Endothelial cell of umbilical vein (primary cell): Measurements from ENCODE around the gene RAB1B. TPM values are rescaled to one million over a fixed set of nuclear protein-coding genes. Genes with fewer than 3 reads are reported as not detected.

Experiments
- BruUV-seq: library from RNA; stranded (reverse); fragments of 400-500 nt; replicated peaks from 2 replicates; lab custom pipeline; 2021; lab: Mats Ljungman, UMichigan
- CTCF ChIA-PET: fragments of 300-600, 350-600 bp; sonication (Branson Sonifier 250); formaldehyde crosslinking; loops from one replicate; lab custom pipeline; 2021; ENCODE audit warnings: antibody characterized with exemption, inconsistent platforms; lab: Charles Lee
- POLR2A ChIA-PET: fragments of 300-600, 350-600 bp; sonication (Branson Sonifier 250); formaldehyde crosslinking; loops from one replicate; lab custom pipeline; 2021; ENCODE audit warnings: antibody characterized with exemption, inconsistent platforms; lab: Charles Lee
- DNase-seq: peaks from one replicate; pipeline ENCODE4 v3.0.0-alpha.2; 2011; ENCODE audit warnings: low read depth, low spot score
- FAIRE-seq: peaks from 2 replicates; lab custom pipeline; 2011; peaks lifted over from hg19 to GRCh38; lab: Jason Lieb, UNC
- H2AFZ ChIP-seq: 2 replicates; pipeline ENCODE4 v1.6.0; 2012; ENCODE audit warnings: low read depth, low read length, control low read depth, inconsistent platforms
- H3K27ac ChIP-seq: 2 replicates; pipeline ENCODE4 v1.5.1; 2011; ENCODE audit warnings: low read depth, mild to moderate bottlenecking, control low read depth, low read length, moderate library complexity; ENCODE audit not compliant: insufficient read depth
- H3K27me3 ChIP-seq, 2 experiments: 2 replicates each; pipeline versions ENCODE4 v1.6.0 to v1.6.1; 2011; ENCODE audit warnings: low read length in 2 of 2, mixed read lengths in 1 of 2; ENCODE audit not compliant: control insufficient read depth in 2 of 2, insufficient read depth in 2 of 2
- H3K36me3 ChIP-seq, 2 experiments: 2 replicates in 1 of 2; 3 replicates in 1 of 2; pipeline ENCODE4 v1.5.1; 2011; ENCODE audit warnings: low read length in 2 of 2, mild to moderate bottlenecking in 1 of 2, moderate library complexity in 1 of 2; ENCODE audit not compliant: control insufficient read depth in 2 of 2, insufficient read depth in 2 of 2; ENCODE audit errors: extremely low read depth in 1 of 2
- H3K4me1 ChIP-seq: 3 replicates; pipeline ENCODE4 v1.5.1; 2011; ENCODE audit warnings: mild to moderate bottlenecking, low read length; ENCODE audit not compliant: control insufficient read depth, insufficient read depth; ENCODE audit errors: extremely low read depth
- H3K4me2 ChIP-seq: 2 replicates; pipeline ENCODE4 v1.6.1; 2011; ENCODE audit warnings: low read length, control low read depth, mixed read lengths; ENCODE audit not compliant: insufficient read depth
- H3K4me3 ChIP-seq, 3 experiments: fragments of 200-600 bp in 1 of 3; sonication (generic), shearing (Covaris generic) in 1 of 3; replicated peaks in 1 of 3; 2 replicates each; pipeline ENCODE4 v1.5.1; 2011 to 2016; ENCODE audit warnings: control low read depth in 3 of 3, low read length in 3 of 3, mild to moderate bottlenecking in 2 of 3, inconsistent platforms in 1 of 3, low read depth in 1 of 3, moderate library complexity in 1 of 3; ENCODE audit not compliant: insufficient read depth in 1 of 3
- H3K79me2 ChIP-seq: 2 replicates; pipeline ENCODE4 v1.6.0; 2012; ENCODE audit warnings: low read length, inconsistent platforms; ENCODE audit not compliant: control insufficient read depth, insufficient read depth
- H3K9ac ChIP-seq: replicated peaks from 2 replicates; pipeline ENCODE3; 2011; ENCODE audit warnings: low read length, control low read depth; ENCODE audit not compliant: insufficient read depth; ENCODE audit errors: extremely low read depth
- H3K9me1 ChIP-seq: replicated peaks from 3 replicates; pipeline ENCODE4 v1.6.0; 2011; ENCODE audit warnings: mild to moderate bottlenecking, low read length; ENCODE audit not compliant: control insufficient read depth, insufficient read depth; ENCODE audit errors: extremely low read depth
- H3K9me3 ChIP-seq: replicated peaks from 2 replicates; pipeline ENCODE4 v1.5.1; 2012; ENCODE audit warnings: low read length, inconsistent platforms; ENCODE audit not compliant: control insufficient read depth, insufficient read depth
- H4K20me1 ChIP-seq: replicated peaks from 2 replicates; pipeline ENCODE3; 2011; ENCODE audit warnings: mild to moderate bottlenecking, low read length; ENCODE audit not compliant: control insufficient read depth, insufficient read depth; ENCODE audit errors: extremely low read depth
- EZH2 ChIP-seq: IDR thresholded peaks from 2 replicates; pipeline ENCODE4 v1.6.1; 2012; ENCODE audit warnings: borderline replicate concordance, low read depth, mild to moderate bottlenecking, moderate library complexity, low read length, inconsistent platforms; ENCODE audit not compliant: severe bottlenecking
- FOS ChIP-seq: IDR thresholded peaks from 2 replicates; pipeline ENCODE4 v1.6.1; 2011; ENCODE audit warnings: mild to moderate bottlenecking, low read length, moderate library complexity, borderline replicate concordance; ENCODE audit not compliant: insufficient read depth
- GATA2 ChIP-seq: IDR thresholded peaks from 2 replicates; pipeline ENCODE4 v1.7.0; 2011; ENCODE audit warnings: low read depth, mild to moderate bottlenecking, moderate library complexity, mixed read lengths, low read length; ENCODE audit not compliant: insufficient read length, insufficient read depth
- JUN ChIP-seq: IDR thresholded peaks from 2 replicates; pipeline ENCODE4 v1.6.1; 2011; ENCODE audit warnings: borderline replicate concordance, low read depth; ENCODE audit not compliant: insufficient read length, insufficient read depth
- MYC ChIP-seq: IDR thresholded peaks from one replicate; pipeline ENCODE4 v1.6.1; 2011; ENCODE audit warnings: mild to moderate bottlenecking, low read depth, low read length
- POLR2A ChIP-seq: IDR thresholded peaks from 2 replicates; pipeline ENCODE4 v1.6.1; 2012; ENCODE audit warnings: low read depth, mild to moderate bottlenecking, control low read depth, low read length
- POLR2AphosphoS5 ChIP-seq: IDR thresholded peaks from 2 replicates; pipeline ENCODE4 v1.6.1; 2012; ENCODE audit warnings: low read depth, mild to moderate bottlenecking, control low read depth, low read length, moderate library complexity; ENCODE audit not compliant: insufficient read depth
- dilution Hi-C: fragments of 300-500 bp; cut with MboI; formaldehyde crosslinking; loops from one replicate; pipeline ENCODE4 v1.15.0; 2019; ENCODE audit warnings: low sequenced_read_pairs; ENCODE audit not compliant: extremely low pct_ligation_motif_present
- intact Hi-C: fragments of 100-400 bp; cut with micrococcal nuclease; formaldehyde crosslinking; loops from one replicate; pipeline ENCODE4 v1.10.0; 2022
- polyA plus RNA-seq, 4 experiments: library from polyadenylated mRNA; depleted of rRNA in 3 of 4; stranded (reverse) in 3 of 4; unstranded in 1 of 4; fragments of >200 nt; gene quantifications; 2 replicates each; pipeline versions ENCODE4 v1.2.1 to v1.2.3, GENCODE V29; 2011 to 2012; ENCODE audit warnings: missing spikeins in 1 of 4
- total RNA-seq: library from RNA; stranded (reverse); gene quantifications from 2 replicates; pipeline ENCODE4 v1.2.3, GENCODE V29; 2021
- TF ChIP-seq, protein P1 (sequence below), 2 donors: IDR thresholded peaks; 1 replicate in 1 of 2; 2 replicates in 1 of 2; pipeline ENCODE4 v1.5.1; 2011; ENCODE audit warnings: low read length in 2 of 2, mild to moderate bottlenecking in 2 of 2, moderate library complexity in 2 of 2, control low read depth in 1 of 2, inconsistent platforms in 1 of 2, low read depth in 1 of 2; ENCODE audit not compliant: insufficient read depth in 1 of 2; ENCODE audit errors: extremely low read depth in 1 of 2
- TF ChIP-seq, protein P2 (sequence below): IDR thresholded peaks from 2 replicates; pipeline ENCODE4 v1.6.1; 2011; ENCODE audit not compliant: insufficient read depth, insufficient read length

RAB1B gene
- total and polyA plus RNA-seq, 2 donors (not counting 3 experiments of a cell fraction or from before 2014, with no cell fraction given) = 171 to 383 TPM

DNA sequence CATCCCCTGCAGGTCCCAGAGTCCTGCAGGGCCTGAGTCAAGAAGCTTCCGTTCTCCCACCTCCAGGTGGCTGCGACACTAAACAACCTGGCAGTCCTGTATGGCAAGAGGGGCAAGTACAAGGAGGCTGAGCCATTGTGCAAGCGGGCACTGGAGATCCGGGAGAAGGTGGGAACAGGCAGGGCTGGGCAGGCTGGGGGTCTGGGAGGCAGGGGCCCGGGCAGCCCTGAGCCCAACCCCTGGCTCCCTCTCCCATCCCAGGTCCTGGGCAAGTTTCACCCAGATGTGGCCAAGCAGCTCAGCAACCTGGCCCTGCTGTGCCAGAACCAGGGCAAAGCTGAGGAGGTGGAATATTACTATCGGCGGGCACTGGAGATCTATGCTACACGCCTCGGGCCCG lies 4.7 kb upstream of the RAB1B start:
- no peak overlapping the region for H2AFZ ChIP-seq
- no peaks in the 10 kb centered on the region for H3K9me1 ChIP-seq
- no peaks in the 10 kb centered on the region for H3K27me3 ChIP-seq
- CTCF ChIA-PET = interaction anchor here (2.3 kb wide), 1 partner anchor 19 kb away, joined by 7 read pairs; no protein-coding TSS in a partner anchor
- peaks cover 0 to 42% of the 10 kb centered on the region in 2 experiments for H3K36me3 ChIP-seq
- no peak for DNase-seq
- peaks cover 1% of the 10 kb centered on the region for H3K79me2 ChIP-seq
- FAIRE-seq = no peak
- dilution Hi-C loops (no loop called here), intact Hi-C loops (no loop called here)
- no TSS peak for BruUV-seq
- H3K4me2 ChIP-seq = no peak overlapping the region
- H3K27ac ChIP-seq = no peak overlapping the region
- no peak overlapping the region for H3K9ac ChIP-seq
- TF ChIP-seq, protein P1, sequence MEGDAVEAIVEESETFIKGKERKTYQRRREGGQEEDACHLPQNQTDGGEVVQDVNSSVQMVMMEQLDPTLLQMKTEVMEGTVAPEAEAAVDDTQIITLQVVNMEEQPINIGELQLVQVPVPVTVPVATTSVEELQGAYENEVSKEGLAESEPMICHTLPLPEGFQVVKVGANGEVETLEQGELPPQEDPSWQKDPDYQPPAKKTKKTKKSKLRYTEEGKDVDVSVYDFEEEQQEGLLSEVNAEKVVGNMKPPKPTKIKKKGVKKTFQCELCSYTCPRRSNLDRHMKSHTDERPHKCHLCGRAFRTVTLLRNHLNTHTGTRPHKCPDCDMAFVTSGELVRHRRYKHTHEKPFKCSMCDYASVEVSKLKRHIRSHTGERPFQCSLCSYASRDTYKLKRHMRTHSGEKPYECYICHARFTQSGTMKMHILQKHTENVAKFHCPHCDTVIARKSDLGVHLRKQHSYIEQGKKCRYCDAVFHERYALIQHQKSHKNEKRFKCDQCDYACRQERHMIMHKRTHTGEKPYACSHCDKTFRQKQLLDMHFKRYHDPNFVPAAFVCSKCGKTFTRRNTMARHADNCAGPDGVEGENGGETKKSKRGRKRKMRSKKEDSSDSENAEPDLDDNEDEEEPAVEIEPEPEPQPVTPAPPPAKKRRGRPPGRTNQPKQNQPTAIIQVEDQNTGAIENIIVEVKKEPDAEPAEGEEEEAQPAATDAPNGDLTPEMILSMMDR (IDR thresholded peaks at IDR 0.05; ENCODE audit: extremely low read depth in 1 of 2, insufficient read depth in 1 of 2, low read depth in 1 of 2, low read length in 2 of 2) = no peak
- TF ChIP-seq POLR2AphosphoS5 (no peak), POLR2A (no peak), FOS (no peak), EZH2 (no peak), MYC (no peak), GATA2 (no peak), JUN (no peak)
- TF ChIP-seq, protein P2, sequence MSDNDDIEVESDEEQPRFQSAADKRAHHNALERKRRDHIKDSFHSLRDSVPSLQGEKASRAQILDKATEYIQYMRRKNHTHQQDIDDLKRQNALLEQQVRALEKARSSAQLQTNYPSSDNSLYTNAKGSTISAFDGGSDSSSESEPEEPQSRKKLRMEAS = no peak
- peaks cover 6% of the 10 kb centered on the region for H3K4me1 ChIP-seq
- no peaks in the 10 kb centered on the region for H3K9me3 ChIP-seq
- POLR2A ChIA-PET = no interaction called here
- H4K20me1 ChIP-seq = no peaks in the 10 kb centered on the region
- H3K4me3 ChIP-seq = no peak overlapping the region
